GM12801 (cell line): ENCODE data around the gene BCAR3.

ENCODE experiments used
- CTCF ChIP-seq: IDR thresholded peaks from one replicate; pipeline ENCODE4 v1.5.1; 2011; ENCODE audit warnings: control low read depth; ENCODE audit not compliant: insufficient read length; ENCODE audit errors: extremely low read depth

Gene BCAR3

GRCh38 chr1:93559695-93560094 is 121.9 kb downstream of the BCAR3 start:
- TF ChIP-seq CTCF, result no peak

GRCh38 chr1:93559045-93559444 is 122.6 kb downstream of the BCAR3 start:
- no peak for TF ChIP-seq CTCF

- no peak for TF ChIP-seq CTCF
These were observed 125.3 kb downstream of the BCAR3 start for GRCh38 chr1:93556291-93556690.

GRCh38 chr1:93554883-93555872 is 126.5 kb downstream of the BCAR3 start:
- TF ChIP-seq CTCF, result no peak

GRCh38 chr1:93552741-93553455 is 128.7 kb downstream of the BCAR3 start:
- TF ChIP-seq CTCF, result no peak

GRCh38 chr1:93549811-93550210 is 131.8 kb downstream of the BCAR3 start:
- TF ChIP-seq CTCF, result no peak

- no peak for TF ChIP-seq CTCF
These were observed 132.5 kb downstream of the BCAR3 start for GRCh38 chr1:93549131-93549530.
